PC-9 (cell line): ENCODE measurements around the gene MYO10. TPM values are rescaled to one million over a fixed set of nuclear protein-coding genes. Genes with fewer than 3 reads are reported as not detected.

Experiments
- BruUV-seq: library from RNA; stranded (reverse); fragments of 400-500 nt; replicated peaks from 2 replicates; lab custom pipeline; 2021; lab: Mats Ljungman, UMichigan
- CTCF ChIA-PET: fragments of 300-600 bp; sonication (Branson Sonifier 250); formaldehyde crosslinking; loops from one replicate; lab custom pipeline; 2022; ENCODE audit warnings: antibody characterized with exemption; lab: Charles Lee
- POLR2A ChIA-PET: fragments of 300-600 bp; sonication (Branson Sonifier 250); formaldehyde crosslinking; loops from one replicate; lab custom pipeline; 2022; ENCODE audit warnings: antibody characterized with exemption; ENCODE audit not compliant: unreplicated experiment; lab: Charles Lee
- DNase-seq, 2 experiments: peaks; one replicate each; pipeline versions ENCODE4 v3.0.0 to v3.0.0-alpha.2; 2015 to 2022; ENCODE audit warnings: mixed read lengths in 1 of 2
- H2AFZ ChIP-seq: fragments of 200-600 bp; sonication (generic); 2 replicates; pipeline ENCODE4 v1.8.1; 2017; ENCODE audit warnings: antibody characterized with exemption
- H3F3A ChIP-seq: fragments of 200-600 bp; sonication (generic); 2 replicates; pipeline ENCODE4 v1.8.1; 2017; ENCODE audit warnings: antibody characterized with exemption, mild to moderate bottlenecking, low read depth; ENCODE audit not compliant: insufficient read depth
- H3K27ac ChIP-seq: fragments of 200-600 bp; sonication (generic); 2 replicates; pipeline ENCODE4 v1.6.1; 2016; ENCODE audit warnings: mixed run types
- H3K27me3 ChIP-seq: fragments of 200-600 bp; sonication (generic); 2 replicates; pipeline ENCODE4 v1.6.1; 2016; ENCODE audit warnings: low read depth, mixed run types; ENCODE audit not compliant: insufficient read depth
- H3K36me3 ChIP-seq: fragments of 200-600 bp; sonication (generic); 2 replicates; pipeline ENCODE4 v1.6.1; 2016; ENCODE audit warnings: low read depth, mixed run types
- H3K4me1 ChIP-seq: fragments of 200-600 bp; sonication (generic); replicated peaks from 2 replicates; pipeline ENCODE4 v1.6.1; 2016; ENCODE audit warnings: mixed run types; ENCODE audit not compliant: insufficient read depth
- H3K4me2 ChIP-seq: fragments of 200-600 bp; sonication (generic); 2 replicates; pipeline ENCODE4 v1.6.1; 2017; ENCODE audit warnings: mixed run types
- H3K4me3 ChIP-seq: fragments of 200-600 bp; sonication (generic); 2 replicates; pipeline ENCODE4 v1.6.1; 2016; ENCODE audit warnings: mixed run types
- H3K79me2 ChIP-seq: fragments of 200-600 bp; sonication (generic); 2 replicates; pipeline ENCODE4 v1.6.1; 2017; ENCODE audit warnings: low read depth, mixed run types
- H3K9me2 ChIP-seq: fragments of 200-600 bp; sonication (generic); 2 replicates; pipeline ENCODE4 v1.8.1; 2017; ENCODE audit warnings: mild to moderate bottlenecking; ENCODE audit not compliant: insufficient read depth
- H3K9me3 ChIP-seq: fragments of 200-600 bp; sonication (generic); 2 replicates; pipeline ENCODE4 v1.8.1; 2016; ENCODE audit warnings: low read depth; ENCODE audit not compliant: insufficient read depth
- H4K20me1 ChIP-seq: fragments of 200-600 bp; sonication (generic); 2 replicates; pipeline ENCODE4 v1.8.1; 2017; ENCODE audit not compliant: insufficient read depth
- CTCF ChIP-seq: fragments of 200-600 bp; sonication (generic); conservative IDR thresholded peaks from 2 replicates; pipeline ENCODE4 v1.6.1; 2017; ENCODE audit warnings: mixed run types, antibody characterized with exemption, mild to moderate bottlenecking, moderate library complexity
- EZH2 ChIP-seq: fragments of 200-600 bp; sonication (generic); IDR thresholded peaks from 2 replicates; pipeline ENCODE4 v1.8.0; 2017; ENCODE audit warnings: antibody characterized with exemption, low read depth
- intact Hi-C: fragments of 100-400 bp; cut with micrococcal nuclease; formaldehyde crosslinking; loops from one replicate; pipeline ENCODE4 v1.10.0; 2022; ENCODE audit not compliant: unreplicated experiment
- total RNA-seq: library from RNA; stranded (reverse); gene quantifications from 2 replicates; pipeline ENCODE4 v1.2.3, GENCODE V29; 2021

The MYO10 gene
- total RNA-seq, 1 experiment from 2014 or later, result 92.8 TPM

GRCh38 chr5:16666130-16666882, 269.8 kb downstream of the MYO10 start:
- Histone ChIP-seq H3K36me3 (no peaks in the 10 kb centered on the region), H3K4me2 (no peak overlapping the region), H3K4me3 (no peak overlapping the region), H3K79me2 (no peaks in the 10 kb centered on the region), H3F3A (no peaks in the 10 kb centered on the region), H3K9me2 (no peaks in the 10 kb centered on the region), H3K27me3 (no peaks in the 10 kb centered on the region), H3K27ac (no peak overlapping the region), H3K4me1 (no peaks in the 10 kb centered on the region), H4K20me1 (no peaks in the 10 kb centered on the region), H2AFZ (no peak overlapping the region), H3K9me3 (no peaks in the 10 kb centered on the region)
- BruUV-seq, result no TSS peak
- ChIA-PET POLR2A (no interaction called here), CTCF (interaction anchor here (0.6 to 1.4 kb wide), 3 partner anchors 114 to 1635 kb away, joined by 3 to 5 read pairs (median 3); no protein-coding TSS in a partner anchor)
- intact Hi-C loops, result loop anchor here (2.0 to 5.0 kb wide), 3 partner anchors 114 to 506 kb away; no protein-coding TSS in a partner anchor
- TF ChIP-seq CTCF, result no peak
- no peak for TF ChIP-seq EZH2
- no peak for DNase-seq

GRCh38 chr5:16665601-16666000, 270.5 kb downstream of the MYO10 start:
- no peaks in the 10 kb centered on the region for H3K36me3 ChIP-seq
- no peaks in the 10 kb centered on the region for H4K20me1 ChIP-seq
- H2AFZ ChIP-seq, result no peak overlapping the region
- H3K27ac ChIP-seq, result no peak overlapping the region
- no peak overlapping the region for H3K4me2 ChIP-seq
- no peaks in the 10 kb centered on the region for H3F3A ChIP-seq
- H3K9me2 ChIP-seq, result no peaks in the 10 kb centered on the region
- H3K4me3 ChIP-seq, result no peak overlapping the region
- H3K9me3 ChIP-seq, result no peaks in the 10 kb centered on the region
- no peaks in the 10 kb centered on the region for H3K4me1 ChIP-seq
- no peaks in the 10 kb centered on the region for H3K79me2 ChIP-seq
- ChIA-PET CTCF (no interaction called here), POLR2A (interaction anchor here (0.5 kb wide), 1 partner anchor 173 kb away, joined by 11 read pairs; no protein-coding TSS in a partner anchor)
- no peak for DNase-seq
- TF ChIP-seq CTCF (no peak), EZH2 (no peak)
- H3K27me3 ChIP-seq, result no peaks in the 10 kb centered on the region
- BruUV-seq, result no TSS peak
- intact Hi-C loops, result loop anchor here (5.0 kb wide), 2 partner anchors 113 to 193 kb away; no protein-coding TSS in a partner anchor

- ChIA-PET POLR2A (no interaction called here), CTCF (interaction anchor here (0.7 kb wide), 1 partner anchor 226 kb away, joined by 4 read pairs; no protein-coding TSS in a partner anchor)
- H2AFZ ChIP-seq, result no peak overlapping the region
- H3K79me2 ChIP-seq, result no peaks in the 10 kb centered on the region
- no peaks in the 10 kb centered on the region for H4K20me1 ChIP-seq
- H3K9me2 ChIP-seq, result no peaks in the 10 kb centered on the region
- H3K27ac ChIP-seq, result no peak overlapping the region
- no peaks in the 10 kb centered on the region for H3F3A ChIP-seq
- no peaks in the 10 kb centered on the region for H3K9me3 ChIP-seq
- no peaks in the 10 kb centered on the region for H3K27me3 ChIP-seq
- H3K36me3 ChIP-seq, result no peaks in the 10 kb centered on the region
- BruUV-seq, result no TSS peak
- no peak for DNase-seq
- intact Hi-C loops, result no loop called here
- H3K4me3 ChIP-seq, result no peak overlapping the region
- H3K4me1 ChIP-seq, result no peaks in the 10 kb centered on the region
- TF ChIP-seq EZH2 (no peak), CTCF (no peak)
- H3K4me2 ChIP-seq, result no peak overlapping the region
These were observed 271.7 kb downstream of the MYO10 start for GRCh38 chr5:16664368-16664767.
